ENCODE results near the gene SRRM3. TPM values are rescaled to one million over a fixed set of nuclear protein-coding genes. Genes with fewer than 3 reads are reported as not detected.

The SRRM3 gene
- total RNA-seq, 1 experiment from 2014 or later = 12.7 TPM

- ATAC-seq = no peak
- ChIA-PET CTCF (interaction anchor here (1.3 kb wide), 1 partner anchor 10 kb away, joined by 7 read pairs; no protein-coding TSS in a partner anchor), RAD21 (ENCODE audit: low non-redundant PET in 1 of 2, low total read pairs in 2 of 2, uncharacterized antibody in 2 of 2, unreplicated experiment in 2 of 2) (no interaction called here), POLR2A (no interaction called here)
- no peaks in the 10 kb centered on the region for H3K27me3 ChIP-seq (ENCODE audit: insufficient read depth, low read length)
- 0 out of 4 replicates have a peak, but pooled peaks cover 0 to under 1% of the 10 kb centered on the region in 2 experiments for H3K4me1 ChIP-seq (ENCODE audit: control insufficient read depth in 1 of 2, insufficient read depth in 2 of 2, low read length in 2 of 2)
- no peak overlapping the region for H3K9ac ChIP-seq (ENCODE audit: low read length)
- intact Hi-C loops (cut with micrococcal nuclease) = no loop called here
- no peaks in the 10 kb centered on the region for H3K36me3 ChIP-seq (ENCODE audit: control insufficient read depth in 1 of 2, insufficient read depth in 2 of 2, low read length in 2 of 2)
- H2AFZ ChIP-seq (ENCODE audit: low read depth, low read length, poor library complexity, severe bottlenecking) = no peak overlapping the region
- no TSS peak for BruUV-seq (replicated peaks)
- H3K9me2 ChIP-seq (ENCODE audit: insufficient read depth) = no peaks in the 10 kb centered on the region
- no peaks in the 10 kb centered on the region for H4K20me1 ChIP-seq (ENCODE audit: insufficient read depth)
- no peak overlapping the region for H3K4me2 ChIP-seq (ENCODE audit: low read length)
- H3K4me3 ChIP-seq (replicated peaks in 1 of 2; ENCODE audit: low read depth in 1 of 2, low read length in 2 of 2) = no peak overlapping the region
- H3K27ac ChIP-seq (ENCODE audit: low read depth, low read length) = no peak overlapping the region
- TF ChIP-seq, protein P1, sequence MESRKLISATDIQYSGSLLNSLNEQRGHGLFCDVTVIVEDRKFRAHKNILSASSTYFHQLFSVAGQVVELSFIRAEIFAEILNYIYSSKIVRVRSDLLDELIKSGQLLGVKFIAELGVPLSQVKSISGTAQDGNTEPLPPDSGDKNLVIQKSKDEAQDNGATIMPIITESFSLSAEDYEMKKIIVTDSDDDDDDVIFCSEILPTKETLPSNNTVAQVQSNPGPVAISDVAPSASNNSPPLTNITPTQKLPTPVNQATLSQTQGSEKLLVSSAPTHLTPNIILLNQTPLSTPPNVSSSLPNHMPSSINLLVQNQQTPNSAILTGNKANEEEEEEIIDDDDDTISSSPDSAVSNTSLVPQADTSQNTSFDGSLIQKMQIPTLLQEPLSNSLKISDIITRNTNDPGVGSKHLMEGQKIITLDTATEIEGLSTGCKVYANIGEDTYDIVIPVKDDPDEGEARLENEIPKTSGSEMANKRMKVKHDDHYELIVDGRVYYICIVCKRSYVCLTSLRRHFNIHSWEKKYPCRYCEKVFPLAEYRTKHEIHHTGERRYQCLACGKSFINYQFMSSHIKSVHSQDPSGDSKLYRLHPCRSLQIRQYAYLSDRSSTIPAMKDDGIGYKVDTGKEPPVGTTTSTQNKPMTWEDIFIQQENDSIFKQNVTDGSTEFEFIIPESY (IDR thresholded peaks at IDR 0.05; ENCODE audit: extremely low read depth, insufficient replicate concordance, low read length) = no peak
- no peak for TF ChIP-seq CBX3 (IDR thresholded peaks at IDR 0.05; ENCODE audit: low read depth)
- no peak for TF ChIP-seq TCF7L2 (IDR thresholded peaks at IDR 0.05; ENCODE audit: borderline replicate concordance, extremely low read depth, insufficient read depth, insufficient read length)
- no peak for TF ChIP-seq JUND (IDR thresholded peaks at IDR 0.05)
- TF ChIP-seq ZNF274 (IDR thresholded peaks at IDR 0.05; ENCODE audit: low read depth, low read length) = no peak
- TF ChIP-seq, protein P2, sequence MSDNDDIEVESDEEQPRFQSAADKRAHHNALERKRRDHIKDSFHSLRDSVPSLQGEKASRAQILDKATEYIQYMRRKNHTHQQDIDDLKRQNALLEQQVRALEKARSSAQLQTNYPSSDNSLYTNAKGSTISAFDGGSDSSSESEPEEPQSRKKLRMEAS (IDR thresholded peaks at IDR 0.05) = no peak
- no peak for TF ChIP-seq REST (IDR thresholded peaks at IDR 0.05; ENCODE audit: low read depth)
- no peak for TF ChIP-seq CTCF (IDR thresholded peaks at IDR 0.05 in 2 of 3, conservative IDR thresholded peaks at IDR 0.05 in 1 of 3; ENCODE audit: borderline replicate concordance in 1 of 3, insufficient read depth in 1 of 3, low read depth in 2 of 3, low read length in 2 of 3)
- no peak for TF ChIP-seq YY1 (IDR thresholded peaks at IDR 0.05; ENCODE audit: extremely low read depth, insufficient replicate concordance, low read depth, low read length)
- no peak for TF ChIP-seq FOSL1 (IDR thresholded peaks at IDR 0.05; ENCODE audit: low read depth)
- TF ChIP-seq RAD21 (IDR thresholded peaks at IDR 0.05; ENCODE audit: low read depth) = no peak
- H3K79me2 ChIP-seq (ENCODE audit: insufficient read depth, low read length) = no peaks in the 10 kb centered on the region
- no peak for DNase-seq (ENCODE audit: low read depth, low spot score)
- no peaks in the 10 kb centered on the region for H3K9me3 ChIP-seq (ENCODE audit: control insufficient read depth in 1 of 2, insufficient read depth in 1 of 2, low read depth in 1 of 2, low read length in 2 of 2)
Observed at GRCh38 chr7:76272851-76273497, 71.3 kb downstream of the SRRM3 start.

Data from HCT116 (cell line).